NCI-H2227 treated with DMSO at 0.1 percent for 48 hours (cell line): ENCODE data around the gene SNX15.

Experiments
- DNase-seq: peaks from one replicate; lab custom pipeline; 2025; lab: John Stamatoyannopoulos, UW

Gene SNX15

DNA sequence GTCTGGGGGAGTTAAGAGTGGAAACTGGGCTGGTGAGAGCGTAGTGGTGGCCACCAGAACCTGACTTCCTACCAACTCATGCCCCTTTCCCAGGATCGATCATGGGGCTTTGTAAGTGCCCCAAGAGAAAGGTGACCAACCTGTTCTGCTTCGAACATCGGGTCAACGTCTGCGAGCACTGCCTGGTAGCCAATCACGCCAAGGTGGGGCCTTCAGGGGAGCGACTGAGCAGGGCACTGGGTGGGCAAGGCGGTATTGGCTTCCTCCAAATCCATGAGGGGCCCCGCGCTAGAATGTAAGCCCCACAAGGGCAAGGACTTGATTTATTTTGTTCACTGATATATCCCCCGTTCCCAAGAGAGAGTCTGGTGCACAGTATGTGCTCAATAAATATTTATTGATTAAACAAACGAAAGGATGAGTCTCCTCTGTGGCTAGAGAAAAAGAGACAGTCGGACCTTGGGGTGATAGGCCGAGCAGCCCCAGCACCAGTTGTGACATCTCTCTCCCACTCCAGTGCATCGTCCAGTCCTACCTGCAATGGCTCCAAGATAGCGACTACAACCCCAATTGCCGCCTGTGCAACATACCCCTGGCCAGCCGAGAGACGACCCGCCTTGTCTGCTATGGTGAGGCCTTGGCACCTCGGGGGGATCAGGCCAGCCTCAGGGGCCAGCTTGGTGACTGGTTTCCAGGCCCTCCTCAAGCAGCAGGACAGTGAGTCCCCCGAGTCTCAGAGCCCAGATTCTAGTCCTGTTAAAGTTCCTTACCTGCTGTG lies 57.5 kb downstream of the SNX15 start:
- peak; percentile 37 for DNase-seq

GRCh38 chr11:65085446-65085845 lies 58.2 kb downstream of the SNX15 start:
- DNase-seq, result no peak

DNA sequence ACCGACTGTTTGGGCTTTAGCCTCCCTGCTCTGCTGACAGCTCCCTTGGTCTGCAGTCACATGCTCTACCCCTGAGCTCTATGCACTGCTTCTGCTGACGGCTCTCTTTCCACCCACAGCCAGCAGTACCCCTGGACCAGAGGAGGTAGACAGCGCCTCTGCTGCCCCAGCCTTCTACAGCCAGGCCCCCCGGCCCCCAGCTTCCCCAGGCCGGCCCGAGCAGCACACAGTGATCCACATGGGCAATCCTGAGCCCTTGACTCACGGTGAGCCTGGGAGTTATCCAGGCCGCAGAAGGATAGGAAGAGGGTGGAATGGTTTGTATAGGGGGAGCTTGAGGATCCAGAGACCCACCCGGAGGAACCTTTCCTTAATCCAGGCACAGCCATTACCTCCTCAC lies 59.6 kb downstream of the SNX15 start:
- DNase-seq, result no peak

DNA sequence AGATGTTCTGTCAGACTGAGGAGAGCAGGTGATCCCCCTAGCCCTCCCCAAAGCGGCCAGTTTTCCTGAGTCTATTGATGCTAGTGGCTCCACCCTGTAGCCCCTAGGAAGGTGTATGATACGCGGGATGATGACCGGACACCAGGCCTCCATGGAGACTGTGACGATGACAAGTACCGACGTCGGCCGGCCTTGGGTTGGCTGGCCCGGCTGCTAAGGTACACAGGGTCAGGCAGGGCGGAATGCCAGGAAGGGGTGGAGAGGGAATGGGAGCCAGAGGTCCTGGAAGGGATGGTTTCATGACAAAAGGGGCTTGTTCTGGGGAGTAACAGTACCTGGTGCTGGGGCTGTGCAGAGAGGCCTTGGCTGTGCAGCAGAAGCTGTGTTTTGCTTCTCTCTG lies 60.0 kb downstream of the SNX15 start:
- no peak for DNase-seq

DNA sequence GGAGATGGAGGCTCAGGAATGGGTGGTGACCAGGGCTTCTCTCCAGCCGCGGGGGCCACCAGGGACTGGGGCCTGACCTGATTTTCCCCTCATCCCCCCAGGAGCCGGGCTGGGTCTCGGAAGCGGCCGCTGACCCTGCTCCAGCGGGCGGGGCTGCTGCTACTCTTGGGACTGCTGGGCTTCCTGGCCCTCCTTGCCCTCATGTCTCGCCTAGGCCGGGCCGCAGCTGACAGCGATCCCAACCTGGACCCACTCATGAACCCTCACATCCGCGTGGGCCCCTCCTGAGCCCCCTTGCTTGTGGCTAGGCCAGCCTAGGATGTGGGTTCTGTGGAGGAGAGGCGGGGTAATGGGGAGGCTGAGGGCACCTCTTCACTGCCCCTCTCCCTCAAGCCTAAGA lies 60.6 kb downstream of the SNX15 start:
- no peak for DNase-seq

- DNase-seq, result no peak
Measured at GRCh38 chr11:65089621-65090020, 62.4 kb downstream of the SNX15 start.
